CD4-positive, CD25-positive, alpha-beta regulatory T cell (primary cell): Measurements from ENCODE around the gene KLHL8. TPM values are rescaled to one million over a fixed set of nuclear protein-coding genes. Genes with fewer than 3 reads are reported as not detected.

Experiments used
- ATAC-seq, 2 donors: fragments of 150-1000 bp; cut with Tn5 transposase; one replicate each; pipeline ENCODE4 v1.10.0; 2021; ENCODE audit warnings: low read depth in 2 of 2, moderate number of reproducible peaks in 2 of 2, moderate library complexity in 1 of 2
- DNase-seq, 3 donors: peaks; one replicate each; pipeline versions ENCODE4 v3.0.0 to v3.0.0-alpha.2; 2012 to 2022; ENCODE audit warnings: mixed read lengths in 1 of 3
- H3K27ac ChIP-seq: one replicate; pipeline ENCODE4 v1.7.0; 2013; ENCODE audit warnings: mild to moderate bottlenecking, low read length; ENCODE audit not compliant: insufficient read depth, poor library complexity, severe bottlenecking
- H3K27me3 ChIP-seq: one replicate; pipeline ENCODE4 v1.7.0; 2013; ENCODE audit warnings: low read length; ENCODE audit not compliant: control insufficient read depth, insufficient read depth
- H3K36me3 ChIP-seq: one replicate; pipeline ENCODE4 v1.7.0; 2013; ENCODE audit warnings: mild to moderate bottlenecking, low read length, moderate library complexity; ENCODE audit not compliant: control insufficient read depth, insufficient read depth
- H3K4me1 ChIP-seq: 2 replicates; pipeline ENCODE4 v1.7.0; 2013; ENCODE audit warnings: mild to moderate bottlenecking, low read length; ENCODE audit not compliant: insufficient read depth, control insufficient read depth, poor library complexity, severe bottlenecking
- H3K4me3 ChIP-seq: one replicate; pipeline ENCODE4 v1.7.0; 2013; ENCODE audit warnings: low read depth, mild to moderate bottlenecking, low read length, moderate library complexity
- H3K9me3 ChIP-seq, 2 experiments: 1 replicate in 1 of 2; 2 replicates in 1 of 2; pipeline ENCODE4 v1.7.0; 2013; ENCODE audit warnings: low read length in 2 of 2, mild to moderate bottlenecking in 1 of 2, moderate library complexity in 1 of 2; ENCODE audit not compliant: control insufficient read depth in 2 of 2
- H3K27ac Mint-ChIP-seq, 3 donors: one replicate each; pipeline ENCODE4 v1.8.0; 2020 to 2022; ENCODE audit warnings: mild to moderate bottlenecking in 3 of 3, mixed read lengths in 3 of 3, moderate library complexity in 2 of 3
- H3K27me3 Mint-ChIP-seq: one replicate; pipeline ENCODE4 v1.8.0; 2022; ENCODE audit warnings: mild to moderate bottlenecking, mixed read lengths
- H3K36me3 Mint-ChIP-seq: one replicate; pipeline ENCODE4 v1.8.0; 2020; ENCODE audit warnings: mixed read lengths
- H3K4me1 Mint-ChIP-seq, 4 donors: one replicate each; pipeline ENCODE4 v1.8.0; 2020 to 2022; ENCODE audit warnings: mixed read lengths in 4 of 4, mild to moderate bottlenecking in 1 of 4
- H3K4me3 Mint-ChIP-seq, 4 donors: one replicate each; pipeline ENCODE4 v1.8.0; 2020 to 2022; ENCODE audit warnings: mild to moderate bottlenecking in 4 of 4, mixed read lengths in 4 of 4, moderate library complexity in 3 of 4
- H3K9me3 Mint-ChIP-seq, 7 donors: one replicate each; pipeline ENCODE4 v1.8.0; 2020 to 2022; ENCODE audit warnings: mixed read lengths in 7 of 7, mild to moderate bottlenecking in 3 of 7, moderate library complexity in 2 of 7
- polyA plus RNA-seq, 4 donors: library from polyadenylated mRNA; unstranded; fragments of 300-500 nt; fragmentation: Illumina TruSeq; gene quantifications; one replicate each; pipeline ENCODE4 v1.2.3, GENCODE V29; 2021
- total RNA-seq: library from RNA; stranded (reverse); gene quantifications from one replicate; pipeline ENCODE4 v1.2.3, GENCODE V29; 2022

KLHL8 gene
- total and polyA plus RNA-seq, 5 donors from 2014 or later = 5.7 to 11.1 (median 9.1) TPM

DNA sequence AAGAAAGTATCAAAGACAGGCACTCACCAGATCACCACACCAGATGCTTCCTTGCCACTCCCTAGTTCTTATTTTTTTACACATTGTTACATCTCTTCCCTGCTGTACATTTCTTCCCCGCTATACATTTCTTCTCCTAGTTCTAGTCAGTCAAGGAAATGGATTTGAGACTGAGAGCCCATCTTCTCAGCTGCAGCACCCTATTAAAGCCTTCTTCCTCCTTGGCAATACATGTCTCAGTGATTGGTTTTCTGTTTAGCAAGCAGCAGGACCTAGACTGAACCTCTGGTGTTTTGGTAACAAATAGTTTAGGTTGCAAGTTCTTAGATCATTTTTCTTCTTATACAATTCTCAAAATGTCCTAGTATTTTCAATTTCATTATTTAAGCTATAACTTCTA, 35.3 kb upstream of the KLHL8 start:
- peaks cover 2% of the 10 kb centered on the region for H3K27me3 ChIP-seq
- Mint-ChIP-seq H3K27ac (no peak overlapping the region), H3K9me3 (peaks cover 0 to 7% (median 2%) of the 10 kb centered on the region in 7 donors), H3K27me3 (peaks cover 16% of the 10 kb centered on the region), H3K4me3 (no peak overlapping the region), H3K36me3 (no peaks in the 10 kb centered on the region), H3K4me1 (no peaks in the 10 kb centered on the region)
- no peaks in the 10 kb centered on the region for H3K4me1 ChIP-seq
- H3K4me3 ChIP-seq = no peak overlapping the region
- no peaks in the 10 kb centered on the region for H3K9me3 ChIP-seq
- H3K27ac ChIP-seq = no peak overlapping the region
- H3K36me3 ChIP-seq = no peaks in the 10 kb centered on the region
- DNase-seq (no peak), ATAC-seq (no peak)

DNA sequence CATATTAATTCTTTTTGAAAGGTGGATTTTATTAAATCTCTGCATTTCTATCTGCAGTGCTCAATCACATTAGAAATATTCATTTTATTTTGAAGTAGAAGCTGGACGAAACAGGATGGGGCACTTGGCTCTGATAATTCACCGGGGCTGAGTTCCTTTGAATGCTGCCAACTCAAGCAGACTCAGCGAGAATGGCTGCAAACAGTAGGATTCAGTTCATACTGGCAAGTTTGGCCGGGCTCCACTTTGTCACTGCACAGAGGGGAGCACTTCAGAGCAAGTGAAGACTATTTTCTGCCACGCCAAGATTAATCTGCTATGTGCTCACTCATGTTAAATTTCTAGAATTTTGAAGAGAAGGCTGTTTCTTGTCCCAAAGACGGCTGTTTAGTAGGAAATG, 30.7 kb upstream of the KLHL8 start:
- Histone ChIP-seq H3K27me3 (no peaks in the 10 kb centered on the region), H3K36me3 (no peaks in the 10 kb centered on the region), H3K4me1 (no peaks in the 10 kb centered on the region), H3K9me3 (no peaks in the 10 kb centered on the region), H3K4me3 (no peak overlapping the region), H3K27ac (no peak overlapping the region)
- Mint-ChIP-seq H3K27ac (no peak overlapping the region), H3K9me3 (peaks cover 0 to 12% (median 5%) of the 10 kb centered on the region in 7 donors), H3K36me3 (no peaks in the 10 kb centered on the region), H3K4me3 (no peak overlapping the region), H3K4me1 (no peaks in the 10 kb centered on the region), H3K27me3 (peaks cover 5% of the 10 kb centered on the region)
- no peak for ATAC-seq
- no peak for DNase-seq

DNA sequence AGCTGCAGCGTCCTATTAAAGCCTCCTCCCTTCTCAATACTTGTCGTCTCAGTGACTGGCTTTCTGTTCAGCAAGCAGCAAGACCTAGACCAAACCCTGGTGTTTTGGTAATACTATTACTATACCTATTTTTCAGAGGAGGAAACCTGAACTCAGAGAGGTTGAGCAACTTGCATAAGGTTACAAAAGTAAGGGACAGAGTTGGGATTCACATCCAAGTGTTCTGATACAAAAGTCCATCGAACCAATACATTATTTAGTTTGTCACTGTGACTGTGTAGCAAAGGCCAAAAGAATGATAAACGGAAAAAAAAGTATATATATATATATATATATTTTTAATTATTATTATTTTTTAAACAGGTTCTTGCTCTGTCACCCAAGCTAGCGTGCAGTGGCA, 29.9 kb upstream of the KLHL8 start:
- H3K4me1 ChIP-seq = no peaks in the 10 kb centered on the region
- H3K4me3 ChIP-seq = no peak overlapping the region
- H3K9me3 ChIP-seq = no peaks in the 10 kb centered on the region
- Mint-ChIP-seq H3K36me3 (no peaks in the 10 kb centered on the region), H3K9me3 (peaks cover 0 to 8% (median 3%) of the 10 kb centered on the region in 7 donors), H3K27me3 (peaks cover 9% of the 10 kb centered on the region), H3K4me1 (no peaks in the 10 kb centered on the region), H3K27ac (no peak overlapping the region), H3K4me3 (no peak overlapping the region)
- H3K27me3 ChIP-seq = no peaks in the 10 kb centered on the region
- DNase-seq = no peak
- no peaks in the 10 kb centered on the region for H3K36me3 ChIP-seq
- H3K27ac ChIP-seq = no peak overlapping the region
- ATAC-seq = no peak

- no peak overlapping the region for H3K27ac Mint-ChIP-seq
- peaks cover 3 to 10% (median 4%) of the 10 kb centered on the region in 7 donors for H3K9me3 Mint-ChIP-seq
- Histone ChIP-seq H3K4me1 (no peaks in the 10 kb centered on the region), H3K27ac (no peak overlapping the region), H3K36me3 (no peaks in the 10 kb centered on the region), H3K4me3 (no peak overlapping the region), H3K9me3 (peaks cover 0 to 4% of the 10 kb centered on the region in 2 experiments), H3K27me3 (peaks cover 3% of the 10 kb centered on the region)
- no peak for ATAC-seq
- H3K27me3 Mint-ChIP-seq = peaks cover 14% of the 10 kb centered on the region
- H3K36me3 Mint-ChIP-seq = no peaks in the 10 kb centered on the region
- H3K4me1 Mint-ChIP-seq = no peaks in the 10 kb centered on the region
- DNase-seq = no peak
- H3K4me3 Mint-ChIP-seq = no peak overlapping the region
Measured at GRCh38 chr4:87249332-87250019, 29.1 kb upstream of the KLHL8 start.

- DNase-seq = no peak
- no peak overlapping the region for H3K27ac Mint-ChIP-seq
- H3K27me3 Mint-ChIP-seq = peaks cover 52% of the 10 kb centered on the region
- H3K9me3 ChIP-seq = peaks cover 19 to 22% of the 10 kb centered on the region in 2 experiments
- no peaks in the 10 kb centered on the region for H3K36me3 ChIP-seq
- peaks cover 19% of the 10 kb centered on the region for H3K27me3 ChIP-seq
- ATAC-seq = no peak
- H3K4me1 ChIP-seq = no peaks in the 10 kb centered on the region
- H3K4me3 Mint-ChIP-seq = no peak overlapping the region
- no peak overlapping the region for H3K4me3 ChIP-seq
- peaks cover 3 to 29% (median 22%) of the 10 kb centered on the region in 7 donors for H3K9me3 Mint-ChIP-seq
- peaks cover 4% of the 10 kb centered on the region for H3K36me3 Mint-ChIP-seq
- no peaks in the 10 kb centered on the region for H3K4me1 Mint-ChIP-seq
- no peak overlapping the region for H3K27ac ChIP-seq
Measured at GRCh38 chr4:87243426-87244053, 23.1 kb upstream of the KLHL8 start.

DNA sequence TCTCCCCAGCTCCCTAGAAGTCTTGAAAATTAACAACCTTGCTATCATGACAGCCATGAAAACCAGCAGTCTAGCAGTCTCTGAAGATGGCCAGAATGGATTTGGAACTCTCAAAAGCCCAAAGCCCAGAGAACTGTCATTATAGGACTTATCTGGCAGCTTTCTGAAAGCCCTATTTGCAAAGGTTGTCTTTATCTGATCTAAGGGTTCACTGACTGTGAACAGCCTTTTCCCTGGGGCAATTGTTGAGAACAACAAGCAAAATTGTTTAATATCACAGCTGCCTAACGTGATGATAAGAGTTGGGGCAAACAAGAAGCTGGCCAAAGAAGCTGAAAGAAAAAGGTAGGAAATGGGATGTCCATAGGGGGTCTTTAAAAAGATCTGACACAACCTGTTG, 20.9 kb upstream of the KLHL8 start:
- ATAC-seq (no peak), DNase-seq (no peak)
- Histone ChIP-seq H3K9me3 (peaks cover 19 to 22% of the 10 kb centered on the region in 2 experiments), H3K4me3 (no peak overlapping the region), H3K27ac (no peak overlapping the region), H3K27me3 (peaks cover 19% of the 10 kb centered on the region), H3K4me1 (no peaks in the 10 kb centered on the region), H3K36me3 (no peaks in the 10 kb centered on the region)
- Mint-ChIP-seq H3K4me1 (peaks cover 0 to under 1% (median 0%) of the 10 kb centered on the region in 4 donors), H3K4me3 (no peak overlapping the region), H3K27ac (no peak overlapping the region), H3K9me3 (peaks cover 0 to 29% (median 18%) of the 10 kb centered on the region in 7 donors), H3K27me3 (peaks cover 56% of the 10 kb centered on the region), H3K36me3 (peaks cover 4% of the 10 kb centered on the region)

GRCh38 chr4:87240341-87240740, 19.9 kb upstream of the KLHL8 start:
- no peak overlapping the region for H3K27ac Mint-ChIP-seq
- no peak overlapping the region for H3K4me3 Mint-ChIP-seq
- H3K27me3 ChIP-seq = peaks cover 19% of the 10 kb centered on the region
- H3K27ac ChIP-seq = no peak overlapping the region
- ATAC-seq = no peak
- H3K36me3 ChIP-seq = no peaks in the 10 kb centered on the region
- peaks cover 3% of the 10 kb centered on the region for H3K4me1 ChIP-seq
- peaks cover 57% of the 10 kb centered on the region for H3K27me3 Mint-ChIP-seq
- peaks cover 0 to 9% (median 3%) of the 10 kb centered on the region in 4 donors for H3K4me1 Mint-ChIP-seq
- H3K9me3 ChIP-seq = peaks cover 19 to 22% of the 10 kb centered on the region in 2 experiments
- H3K9me3 Mint-ChIP-seq = peaks cover 0 to 29% (median 18%) of the 10 kb centered on the region in 7 donors
- DNase-seq = no peak
- peaks cover 4% of the 10 kb centered on the region for H3K36me3 Mint-ChIP-seq
- H3K4me3 ChIP-seq = no peak overlapping the region
